Bronchial epithelial cell (primary cell): ENCODE data around the gene WWC2. TPM values are rescaled to one million over a fixed set of nuclear protein-coding genes. Genes with fewer than 3 reads are reported as not detected.

ENCODE experiments used
- DNase-seq: peaks from one replicate; pipeline ENCODE4 v3.0.0-alpha.2; 2010; ENCODE audit warnings: low read depth
- FAIRE-seq: peaks from 2 replicates; lab custom pipeline; 2011; peaks lifted over from hg19 to GRCh38; lab: Jason Lieb, UNC
- H3K27me3 ChIP-seq: 2 replicates; pipeline ENCODE4 v1.5.1; 2011; ENCODE audit warnings: low read length; ENCODE audit not compliant: control insufficient read depth, insufficient read depth
- H3K36me3 ChIP-seq: 2 replicates; pipeline ENCODE4 v1.5.1; 2011; ENCODE audit warnings: low read length; ENCODE audit not compliant: control insufficient read depth, insufficient read depth
- H3K4me3 ChIP-seq: 2 replicates; pipeline ENCODE4 v1.5.1; 2011; ENCODE audit warnings: mild to moderate bottlenecking, low read depth, low read length, control low read depth
- total RNA-seq: library from RNA; depleted of rRNA; stranded (reverse); fragments of >200 nt; gene quantifications from 2 replicates; pipeline ENCODE4 v1.2.1, GENCODE V29; 2014
- TF ChIP-seq, protein P1 (sequence below): IDR thresholded peaks from 2 replicates; pipeline ENCODE4 v1.5.1; 2011; ENCODE audit warnings: mild to moderate bottlenecking, moderate library complexity, low read length, control low read depth, inconsistent platforms; ENCODE audit not compliant: insufficient read depth, severe bottlenecking

WWC2 gene
- total RNA-seq, 1 donor from 2014 or later: 13.2 TPM

GRCh38 chr4:183161630-183162029 is 62.6 kb downstream of the WWC2 start:
- Histone ChIP-seq H3K4me3 (no peak overlapping the region), H3K27me3 (no peaks in the 10 kb centered on the region), H3K36me3 (no peaks in the 10 kb centered on the region)
- TF ChIP-seq, protein P1, sequence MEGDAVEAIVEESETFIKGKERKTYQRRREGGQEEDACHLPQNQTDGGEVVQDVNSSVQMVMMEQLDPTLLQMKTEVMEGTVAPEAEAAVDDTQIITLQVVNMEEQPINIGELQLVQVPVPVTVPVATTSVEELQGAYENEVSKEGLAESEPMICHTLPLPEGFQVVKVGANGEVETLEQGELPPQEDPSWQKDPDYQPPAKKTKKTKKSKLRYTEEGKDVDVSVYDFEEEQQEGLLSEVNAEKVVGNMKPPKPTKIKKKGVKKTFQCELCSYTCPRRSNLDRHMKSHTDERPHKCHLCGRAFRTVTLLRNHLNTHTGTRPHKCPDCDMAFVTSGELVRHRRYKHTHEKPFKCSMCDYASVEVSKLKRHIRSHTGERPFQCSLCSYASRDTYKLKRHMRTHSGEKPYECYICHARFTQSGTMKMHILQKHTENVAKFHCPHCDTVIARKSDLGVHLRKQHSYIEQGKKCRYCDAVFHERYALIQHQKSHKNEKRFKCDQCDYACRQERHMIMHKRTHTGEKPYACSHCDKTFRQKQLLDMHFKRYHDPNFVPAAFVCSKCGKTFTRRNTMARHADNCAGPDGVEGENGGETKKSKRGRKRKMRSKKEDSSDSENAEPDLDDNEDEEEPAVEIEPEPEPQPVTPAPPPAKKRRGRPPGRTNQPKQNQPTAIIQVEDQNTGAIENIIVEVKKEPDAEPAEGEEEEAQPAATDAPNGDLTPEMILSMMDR: no peak
- no peak for FAIRE-seq
- DNase-seq: no peak

DNA sequence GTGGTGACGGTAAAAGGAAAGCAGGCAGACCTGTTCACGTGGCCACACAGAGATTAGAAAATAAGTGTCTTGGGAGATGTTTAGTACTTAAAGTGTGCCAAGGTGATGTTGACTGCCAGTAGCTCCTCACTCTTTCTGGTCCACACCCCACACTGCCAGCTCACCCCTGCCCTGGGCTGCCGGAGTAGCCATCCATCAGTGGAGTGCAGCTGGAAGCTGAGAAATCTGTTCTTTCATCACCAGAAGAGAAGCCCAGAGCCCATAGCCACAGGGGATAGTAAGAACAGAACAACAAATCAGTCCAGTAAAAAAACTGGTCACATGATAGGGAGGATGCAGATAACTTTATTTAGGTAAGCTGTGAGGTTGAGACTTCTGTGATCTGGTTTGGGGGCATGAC is 64.1 kb downstream of the WWC2 start:
- Histone ChIP-seq H3K27me3 (no peaks in the 10 kb centered on the region), H3K4me3 (no peak overlapping the region), H3K36me3 (no peaks in the 10 kb centered on the region)
- DNase-seq (no peak), FAIRE-seq (no peak)
- TF ChIP-seq, protein P1: no peak

- TF ChIP-seq, protein P1: no peak
- no peak for FAIRE-seq
- no peak overlapping the region for H3K4me3 ChIP-seq
- no peak for DNase-seq
- no peaks in the 10 kb centered on the region for H3K36me3 ChIP-seq
- H3K27me3 ChIP-seq: no peaks in the 10 kb centered on the region
These were observed 65.9 kb downstream of the WWC2 start for GRCh38 chr4:183164963-183165362.

DNA sequence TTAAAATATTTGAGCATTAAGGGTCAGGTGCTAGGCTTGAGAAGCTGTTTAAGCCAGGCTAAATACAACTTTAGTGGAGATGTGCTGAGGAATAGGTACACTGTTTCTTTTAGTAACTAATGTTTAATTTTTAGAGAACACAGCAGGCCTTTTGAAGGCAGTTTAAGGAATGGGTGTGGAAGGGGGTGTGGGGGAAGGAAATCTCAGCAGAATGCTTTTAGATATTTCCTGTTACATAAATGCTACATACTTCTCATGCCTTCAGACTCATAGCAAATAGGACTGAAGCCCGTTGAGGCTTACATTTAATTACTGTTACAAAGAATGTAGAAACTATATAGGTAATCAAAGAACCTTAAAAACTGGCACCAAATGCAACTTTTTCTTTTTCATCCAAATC is 66.3 kb downstream of the WWC2 start:
- Histone ChIP-seq H3K36me3 (no peaks in the 10 kb centered on the region), H3K4me3 (no peak overlapping the region), H3K27me3 (no peaks in the 10 kb centered on the region)
- FAIRE-seq (no peak), DNase-seq (no peak)
- TF ChIP-seq, protein P1: no peak

- no peaks in the 10 kb centered on the region for H3K36me3 ChIP-seq
- no peak overlapping the region for H3K4me3 ChIP-seq
- TF ChIP-seq, protein P1: no peak
- no peaks in the 10 kb centered on the region for H3K27me3 ChIP-seq
- DNase-seq: no peak
- no peak for FAIRE-seq
These were observed 71.8 kb downstream of the WWC2 start for GRCh38 chr4:183170894-183171293.

DNA sequence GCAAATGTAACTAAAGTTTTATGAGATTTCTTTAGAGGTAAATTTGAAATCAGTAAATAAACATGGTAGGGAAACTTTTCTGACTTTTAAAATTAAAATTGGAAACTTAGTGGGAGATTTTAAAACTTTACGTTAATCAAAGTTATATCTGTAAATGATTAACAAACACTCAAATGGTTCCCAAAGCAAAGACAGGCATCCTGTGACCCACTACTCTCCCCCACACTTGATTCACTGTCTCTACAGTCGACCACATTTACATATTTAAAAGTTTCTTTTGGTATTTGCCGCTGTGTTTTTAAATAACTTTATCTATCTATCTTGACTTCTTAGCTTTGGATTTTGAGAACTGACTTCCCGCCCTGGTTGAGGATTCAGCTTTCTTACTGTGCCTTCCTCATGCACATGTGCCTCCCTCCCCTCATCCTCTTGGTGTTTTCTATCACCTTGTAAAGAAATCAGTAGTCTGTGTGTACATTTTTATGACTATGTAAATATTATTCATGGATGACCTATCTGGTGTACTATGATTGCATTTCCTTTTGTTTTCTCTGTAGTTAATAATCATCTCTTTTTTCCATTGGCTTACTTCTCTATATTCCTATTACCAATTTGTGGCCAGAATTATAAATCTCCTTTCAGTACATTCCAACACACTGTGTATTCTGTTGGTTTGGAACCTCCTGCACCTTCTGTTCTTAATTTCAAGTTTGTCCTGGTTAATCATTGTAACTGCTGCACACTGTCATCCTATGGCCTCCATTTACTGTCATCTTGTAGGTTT is 72.6 kb downstream of the WWC2 start:
- FAIRE-seq: no peak

More for the DNA sequence above, 72.6 kb downstream of the WWC2 start:
- TF ChIP-seq, protein P1: no peak
- peak; percentile 74 for DNase-seq
- Histone ChIP-seq H3K36me3 (no peaks in the 10 kb centered on the region), H3K27me3 (no peaks in the 10 kb centered on the region), H3K4me3 (no peak overlapping the region)
